ENCODE measurements around the gene ELOVL4. TPM values are rescaled to one million over a fixed set of nuclear protein-coding genes. Genes with fewer than 3 reads are reported as not detected.
A peak's percentile ranks its signal among the peaks of the same experiment; 100 is the strongest.

The ELOVL4 gene
- total RNA-seq, 3 donors from 2014 or later = 0.35 to 2.8 (median 0.46) TPM

DNA sequence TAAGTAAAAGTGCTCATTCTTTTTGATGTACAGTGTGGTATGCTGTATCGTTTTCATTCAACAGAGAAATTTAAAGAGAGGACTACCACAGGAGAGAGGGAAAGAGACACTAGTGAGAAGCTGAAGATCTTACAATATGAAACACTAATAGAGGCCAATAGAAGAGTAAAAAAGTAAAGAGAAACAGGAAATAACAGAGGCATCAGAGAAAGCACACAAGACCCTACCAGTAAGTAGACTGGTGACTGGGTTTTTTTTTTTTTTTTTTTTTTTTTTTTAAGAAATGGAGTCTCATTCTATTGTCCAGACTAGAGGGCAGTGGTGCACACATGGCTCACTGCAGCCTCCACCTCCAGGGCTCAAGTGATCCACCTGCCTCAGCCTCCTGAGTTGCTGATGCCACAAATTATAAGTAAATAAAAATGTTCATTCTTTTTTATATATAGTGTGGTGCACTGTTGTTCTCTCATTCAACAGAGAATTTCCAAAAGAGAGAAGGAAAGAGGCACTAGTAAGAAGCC is 18.8 kb downstream of the ELOVL4 start:
- no peaks in the 10 kb centered on the region for H3K4me1 ChIP-seq (ENCODE audit: low read depth)
- DNase-seq = no peak
- peak; percentile 28 for ATAC-seq
- no peak for TF ChIP-seq CTCF (IDR thresholded peaks at IDR 0.05)
- intact Hi-C loops (cut with DNase I, micrococcal nuclease) = no loop called here
- no peak overlapping the region for H3K4me3 ChIP-seq
- no peaks in the 10 kb centered on the region for H3K9me3 ChIP-seq
- H3K36me3 ChIP-seq (ENCODE audit: low read depth) = no peaks in the 10 kb centered on the region

DNA sequence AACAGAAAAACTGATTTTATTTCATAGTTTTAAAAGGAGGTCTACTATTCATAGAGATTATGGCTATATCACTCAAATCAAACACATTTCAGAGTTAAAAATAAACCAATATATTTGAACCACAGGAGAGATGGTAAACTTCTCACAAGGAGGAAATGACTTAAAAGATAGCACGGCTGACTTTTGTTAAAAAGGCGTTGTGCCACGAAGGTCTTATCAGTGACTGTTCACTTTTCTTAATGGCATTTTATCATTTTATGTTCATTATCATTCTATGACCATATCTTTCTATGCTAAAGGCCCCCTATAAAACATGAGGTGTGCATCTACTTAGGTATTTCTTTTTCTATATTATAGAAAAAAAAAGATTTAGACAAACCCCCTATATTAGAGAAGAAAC is 19.6 kb downstream of the ELOVL4 start:
- intact Hi-C loops (cut with DNase I, micrococcal nuclease) = no loop called here
- ATAC-seq = peak; percentile 44
- Histone ChIP-seq H3K36me3 (ENCODE audit: low read depth) (no peaks in the 10 kb centered on the region), H3K4me3 (no peak overlapping the region), H3K4me1 (ENCODE audit: low read depth) (no peaks in the 10 kb centered on the region), H3K9me3 (no peaks in the 10 kb centered on the region)
- DNase-seq = peak in 1 of 3 donors; percentile 19
- no peak for TF ChIP-seq CTCF (IDR thresholded peaks at IDR 0.05)

- Histone ChIP-seq H3K4me1 (ENCODE audit: low read depth) (no peaks in the 10 kb centered on the region), H3K9me3 (no peaks in the 10 kb centered on the region), H3K4me3 (no peak overlapping the region), H3K36me3 (ENCODE audit: low read depth) (no peaks in the 10 kb centered on the region)
- TF ChIP-seq CTCF (IDR thresholded peaks at IDR 0.05) = no peak
- intact Hi-C loops (cut with DNase I, micrococcal nuclease) = no loop called here
- DNase-seq (no peak), ATAC-seq (no peak)
Observed at GRCh38 chr6:79923270-79923669, 24.1 kb downstream of the ELOVL4 start.

- DNase-seq (no peak), ATAC-seq (peak; percentile 34)
- Histone ChIP-seq H3K4me3 (no peak overlapping the region), H3K9me3 (no peaks in the 10 kb centered on the region), H3K4me1 (ENCODE audit: low read depth) (no peaks in the 10 kb centered on the region), H3K36me3 (ENCODE audit: low read depth) (no peaks in the 10 kb centered on the region)
- no peak for TF ChIP-seq CTCF (IDR thresholded peaks at IDR 0.05)
- intact Hi-C loops (cut with DNase I, micrococcal nuclease) = no loop called here
Observed at GRCh38 chr6:79922018-79922417, 25.3 kb downstream of the ELOVL4 start.

DNA sequence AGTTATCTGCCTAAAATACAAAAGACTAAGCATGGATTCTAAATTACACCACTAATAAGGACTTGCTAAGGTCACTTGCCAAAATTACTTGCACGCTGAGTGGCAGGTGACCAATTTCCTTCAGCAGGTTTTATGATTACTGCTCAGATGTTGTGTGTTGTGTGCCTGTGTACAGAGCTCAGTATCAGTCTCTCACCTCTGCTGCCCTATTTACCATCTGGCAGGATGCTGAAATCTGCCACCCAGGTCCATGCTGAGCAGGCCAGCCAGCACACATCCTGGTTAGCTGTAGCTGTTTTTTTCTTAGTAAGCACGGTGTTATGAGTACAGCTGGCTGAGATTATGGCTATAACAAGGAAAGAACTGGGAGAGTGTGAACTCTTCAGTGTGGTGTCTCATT is 34.0 kb downstream of the ELOVL4 start:
- ATAC-seq = peak; percentile 93
- H3K36me3 ChIP-seq (ENCODE audit: low read depth) = no peaks in the 10 kb centered on the region
- no peaks in the 10 kb centered on the region for H3K4me1 ChIP-seq (ENCODE audit: low read depth)
- DNase-seq = peak; percentile 25 to 40 (median 40)
- no peaks in the 10 kb centered on the region for H3K9me3 ChIP-seq
- no peak for TF ChIP-seq CTCF (IDR thresholded peaks at IDR 0.05)
- intact Hi-C loops (cut with DNase I, micrococcal nuclease) = no loop called here
- H3K4me3 ChIP-seq = no peak overlapping the region

DNA sequence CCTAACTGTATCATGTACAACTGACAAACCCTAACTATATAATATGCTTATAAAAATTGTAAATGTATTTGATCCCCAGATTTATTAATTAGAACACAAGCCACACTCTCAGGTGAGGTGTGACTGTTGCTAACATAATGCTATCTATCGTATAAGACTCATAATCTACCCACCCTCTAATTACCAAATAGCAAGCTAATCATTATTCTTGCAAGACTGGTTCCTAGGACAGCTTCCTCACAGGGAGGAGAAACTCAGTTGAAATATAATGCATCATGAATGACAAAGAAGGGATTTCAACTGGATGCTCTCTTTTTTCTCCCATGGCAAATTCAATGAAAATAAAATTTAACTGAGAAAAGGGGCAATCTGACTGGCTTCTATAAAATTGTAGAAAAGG is 35.4 kb downstream of the ELOVL4 start:
- no peaks in the 10 kb centered on the region for H3K9me3 ChIP-seq
- intact Hi-C loops (cut with DNase I, micrococcal nuclease) = no loop called here
- H3K4me3 ChIP-seq = no peak overlapping the region
- no peaks in the 10 kb centered on the region for H3K36me3 ChIP-seq (ENCODE audit: low read depth)
- no peaks in the 10 kb centered on the region for H3K4me1 ChIP-seq (ENCODE audit: low read depth)
- DNase-seq (no peak), ATAC-seq (no peak)
- no peak for TF ChIP-seq CTCF (IDR thresholded peaks at IDR 0.05)

Data from mucosa of descending colon (tissue), 3 donors.